NCI-H748 treated with DMSO at 0.1 percent for 48 hours (cell line): ENCODE measurements around the gene ACADVL.
"Not testable (repeated sequence)": the region's sequence is repeated elsewhere in the genome, so short reads cannot be mapped to it uniquely, and the experiment has no call there.

ENCODE experiments used
- DNase-seq: peaks from one replicate; lab custom pipeline; 2025; lab: John Stamatoyannopoulos, UW

The ACADVL gene

DNA sequence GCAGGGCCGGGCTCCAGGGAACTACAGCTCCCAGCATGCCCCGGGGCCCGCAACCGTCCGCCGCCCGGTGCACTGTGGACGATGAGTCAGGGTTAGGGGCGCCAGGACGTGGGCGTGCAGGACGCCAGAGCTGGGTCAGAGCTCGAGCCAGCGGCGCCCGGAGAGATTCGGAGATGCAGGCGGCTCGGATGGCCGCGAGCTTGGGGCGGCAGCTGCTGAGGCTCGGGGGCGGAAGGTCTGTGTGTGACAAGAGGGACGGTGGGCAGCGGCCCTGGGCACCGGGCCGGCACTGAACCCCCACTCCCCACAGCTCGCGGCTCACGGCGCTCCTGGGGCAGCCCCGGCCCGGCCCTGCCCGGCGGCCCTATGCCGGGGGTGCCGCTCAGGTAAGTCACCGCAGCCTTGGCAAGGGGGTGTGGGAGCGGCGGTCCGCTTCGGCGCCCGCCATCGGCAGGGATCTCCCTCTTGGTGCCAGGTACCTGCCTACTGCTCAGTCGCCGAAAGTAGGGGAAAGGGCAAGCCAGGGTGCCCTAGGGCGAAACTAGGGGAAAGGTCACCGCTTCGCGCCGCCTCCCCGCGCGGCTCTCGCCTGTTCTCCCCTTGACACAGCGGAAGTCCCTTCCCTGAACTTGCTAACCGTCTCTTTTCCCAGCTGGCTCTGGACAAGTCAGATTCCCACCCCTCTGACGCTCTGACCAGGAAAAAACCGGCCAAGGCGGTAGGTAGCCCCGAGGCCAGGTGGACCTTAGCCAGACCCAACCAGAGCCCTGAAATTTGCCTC is at the start of gene ACADVL, which contains the start of gene DLG4:
Gene ACADVL, plus strand, starts transcription at position 127 of the 781 bp plus-strand sequence. Its CDS starts 47 bp downstream, at position 174.
Gene DLG4, minus strand, starts transcription at position 25 of the 781 bp plus-strand sequence.
- DNase-seq, result peak; percentile 65

DNA sequence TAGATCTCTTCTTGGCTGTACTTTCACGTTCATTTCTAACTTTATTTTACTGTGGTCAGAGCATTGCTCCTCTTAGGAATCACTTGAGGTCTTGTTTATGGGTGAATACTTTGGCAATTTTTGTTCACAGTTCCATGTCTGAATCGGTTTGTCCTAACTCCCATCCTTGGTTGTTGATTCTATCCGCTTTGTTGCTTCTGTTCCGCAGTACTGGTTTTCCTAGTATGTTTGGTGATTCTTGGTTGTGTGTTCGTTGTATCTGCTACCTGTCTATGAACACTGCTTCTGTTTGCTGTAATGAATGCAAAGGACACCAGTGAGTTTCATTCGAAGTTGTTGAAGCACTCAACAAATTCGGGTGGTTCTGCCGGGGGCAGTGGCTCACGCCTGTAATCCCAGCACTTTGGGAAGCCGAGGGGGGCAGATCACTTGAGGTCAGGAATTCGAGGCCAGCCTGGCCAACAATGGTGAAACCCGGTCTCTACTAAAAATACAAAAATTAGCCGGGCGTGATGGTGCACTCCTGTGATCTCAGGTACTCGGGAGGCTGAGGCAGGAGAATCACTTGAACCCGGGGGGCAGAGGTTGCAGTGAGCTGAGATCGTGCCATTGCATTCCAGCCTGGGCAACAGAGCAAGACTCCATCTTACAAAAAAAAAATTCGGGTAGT is 47.1 kb upstream of the ACADVL start:
- not testable (repeated sequence) for DNase-seq

DNA sequence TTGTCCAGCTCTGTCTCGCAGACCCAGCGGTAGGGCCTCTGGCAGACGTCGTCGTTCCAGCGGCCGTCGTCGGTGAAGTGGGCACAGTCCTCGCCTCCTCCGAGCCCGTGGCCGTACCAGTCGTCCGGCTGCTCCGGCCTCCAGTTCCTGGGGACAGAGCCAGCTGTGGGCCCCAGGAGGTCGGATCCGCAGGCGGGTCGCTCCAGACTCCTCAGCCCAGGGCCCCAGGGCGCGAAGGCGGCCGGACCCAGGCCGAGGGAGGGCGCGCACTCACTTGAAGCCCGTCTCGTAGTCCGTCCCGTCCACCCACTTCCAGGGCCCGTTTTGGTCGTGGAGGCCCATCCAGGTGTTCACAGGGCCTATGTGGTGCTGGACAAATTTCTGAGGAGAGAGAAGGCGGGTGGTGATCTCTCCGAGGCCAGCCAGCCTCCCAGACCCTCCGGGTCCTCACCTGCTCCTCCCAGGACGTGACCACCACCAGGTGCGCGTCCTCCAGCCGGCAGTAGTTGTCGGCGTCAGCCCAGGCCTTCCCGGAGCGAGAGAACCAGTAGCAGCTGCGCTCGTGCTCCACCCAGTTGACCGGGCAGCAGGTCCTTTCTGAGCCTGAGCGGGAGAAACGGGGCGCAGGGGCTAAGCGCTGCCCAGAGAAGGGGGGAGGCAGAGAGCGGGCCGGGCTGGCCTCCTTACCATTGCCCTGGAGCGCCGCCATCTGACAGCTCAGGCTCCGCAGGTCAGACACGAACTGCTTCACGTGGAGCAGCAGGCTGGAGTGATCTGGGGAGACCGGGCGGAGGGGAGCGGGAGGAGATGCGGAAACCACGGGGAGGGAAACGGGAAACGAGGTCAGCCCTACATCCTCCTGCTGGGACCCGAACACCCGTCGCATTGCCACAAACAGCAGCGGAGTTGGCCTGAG is 45.8 kb upstream of the ACADVL start:
- no peak for DNase-seq

DNA sequence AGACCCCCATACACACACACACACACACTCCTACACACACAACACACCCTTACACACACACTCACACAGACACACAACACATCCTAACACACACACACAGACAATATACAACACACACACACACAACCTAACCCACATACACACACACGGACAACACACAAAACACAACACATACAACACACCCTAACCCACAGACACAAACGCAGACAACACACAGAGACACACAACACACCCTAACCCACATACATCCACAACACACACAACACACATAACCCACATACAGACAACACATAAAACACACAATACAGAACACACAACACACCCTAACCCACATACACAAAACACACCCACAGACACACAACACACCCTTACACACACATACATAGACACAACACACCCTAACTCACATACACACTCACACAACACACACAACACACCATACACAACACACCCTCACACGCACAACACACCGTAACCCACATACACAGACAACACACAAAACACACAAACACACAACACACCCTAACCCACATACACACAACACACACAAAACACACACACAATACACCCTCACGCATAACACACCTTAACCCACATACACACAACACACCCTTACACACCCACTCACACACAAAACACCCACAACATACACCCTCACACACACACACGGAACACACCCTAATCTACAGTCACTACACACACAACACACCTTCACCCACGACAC is 45.0 kb upstream of the ACADVL start:
- no peak for DNase-seq

DNA sequence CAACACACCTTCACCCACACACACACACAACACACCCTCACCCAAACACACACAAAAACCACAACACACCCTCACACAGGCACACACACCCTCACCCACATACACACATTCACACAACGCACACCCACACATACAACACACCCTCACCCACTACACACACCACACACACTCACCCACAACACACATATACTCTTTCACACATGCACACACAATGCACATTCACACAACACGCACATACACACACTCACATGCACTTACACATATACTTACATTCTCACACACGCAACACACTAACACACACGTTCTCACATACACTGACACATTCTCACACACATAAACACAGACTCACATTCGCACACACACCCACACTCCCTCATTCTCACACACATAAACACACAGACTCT is 44.4 kb upstream of the ACADVL start:
- no peak for DNase-seq

DNA sequence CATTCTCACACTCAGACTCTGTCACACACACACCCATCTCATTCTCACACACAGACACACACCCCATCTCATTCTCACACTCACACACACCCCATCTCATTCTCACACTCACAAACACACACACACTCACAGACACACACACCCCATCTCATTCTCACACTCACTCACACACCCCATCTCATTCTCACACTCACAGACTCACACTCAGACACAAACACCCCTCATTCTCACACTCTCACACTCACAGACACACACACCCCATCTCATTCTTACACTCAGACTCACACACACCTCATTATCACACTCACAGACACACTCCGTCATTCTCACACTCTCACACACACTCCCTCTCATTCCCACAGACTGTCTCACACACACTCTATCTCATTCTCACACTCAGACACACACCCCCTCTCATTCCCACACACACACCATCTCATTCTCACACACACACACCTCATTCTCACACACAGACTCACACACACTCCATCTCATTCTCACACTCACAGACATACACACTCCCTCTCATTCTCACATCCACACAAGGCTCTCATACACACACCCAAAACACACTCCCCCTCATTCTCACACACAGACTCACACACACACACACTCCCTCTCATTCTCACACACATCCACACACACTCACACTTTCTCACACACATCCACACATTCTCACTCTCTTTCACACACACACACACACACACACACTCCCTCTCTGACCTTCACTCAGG is 43.5 kb upstream of the ACADVL start:
- DNase-seq, result no peak

DNA sequence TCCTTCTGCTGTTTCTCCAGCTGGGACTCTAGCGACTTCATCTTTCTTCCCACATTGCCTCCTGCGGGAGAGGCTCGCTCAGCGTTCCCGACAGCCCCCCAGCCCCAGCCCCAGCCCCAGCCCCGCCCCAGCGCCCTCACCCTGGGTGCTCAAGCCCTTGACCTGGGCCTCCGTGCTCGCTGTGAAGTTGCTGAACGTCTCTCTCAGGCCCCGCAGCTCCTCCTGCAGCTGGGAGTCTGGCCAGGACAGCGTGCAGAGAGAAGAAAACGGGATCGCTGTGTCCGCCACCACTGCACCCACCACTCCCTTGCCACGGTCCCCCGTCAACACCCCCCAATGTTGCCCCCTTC is 42.9 kb upstream of the ACADVL start:
- DNase-seq, result no peak

DNA sequence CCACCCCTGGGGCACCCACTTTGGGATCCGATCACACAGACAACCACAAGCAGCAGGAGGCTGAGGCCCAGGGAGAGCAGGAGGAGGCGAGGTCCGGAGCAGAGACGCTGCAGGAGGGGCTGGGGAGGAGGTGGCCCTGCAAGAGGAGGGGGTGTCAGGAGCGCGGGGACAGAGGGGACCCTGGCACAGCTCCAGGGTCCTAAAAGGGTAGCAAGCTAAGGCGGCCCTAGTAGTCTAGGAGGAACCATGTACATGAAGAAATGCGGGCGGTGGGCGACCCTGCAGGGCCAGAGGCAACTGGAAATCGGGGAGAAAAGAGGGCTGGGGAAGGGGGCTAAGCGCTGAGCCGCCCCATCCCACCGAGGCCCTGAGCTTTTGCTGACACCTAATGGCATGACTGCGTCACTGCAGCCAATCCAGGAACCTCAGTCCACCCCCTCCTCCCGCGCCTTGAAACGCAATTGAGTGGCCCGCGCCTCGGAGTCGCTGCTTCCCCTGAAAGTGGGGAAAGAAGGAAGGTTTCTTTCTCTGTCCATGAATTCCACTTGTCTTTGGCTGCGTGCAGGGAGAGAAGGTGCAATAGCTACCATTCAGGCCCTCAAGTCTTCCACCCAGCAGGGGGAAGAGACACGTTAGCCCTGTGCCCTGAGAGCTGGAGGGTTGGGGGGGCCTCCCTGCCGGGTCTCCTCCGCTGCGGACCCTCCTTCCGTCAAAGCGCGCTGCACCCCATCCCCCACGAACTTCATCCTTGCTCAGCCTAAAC is 42.4 kb upstream of the ACADVL start:
- peak; percentile 67 for DNase-seq

DNA sequence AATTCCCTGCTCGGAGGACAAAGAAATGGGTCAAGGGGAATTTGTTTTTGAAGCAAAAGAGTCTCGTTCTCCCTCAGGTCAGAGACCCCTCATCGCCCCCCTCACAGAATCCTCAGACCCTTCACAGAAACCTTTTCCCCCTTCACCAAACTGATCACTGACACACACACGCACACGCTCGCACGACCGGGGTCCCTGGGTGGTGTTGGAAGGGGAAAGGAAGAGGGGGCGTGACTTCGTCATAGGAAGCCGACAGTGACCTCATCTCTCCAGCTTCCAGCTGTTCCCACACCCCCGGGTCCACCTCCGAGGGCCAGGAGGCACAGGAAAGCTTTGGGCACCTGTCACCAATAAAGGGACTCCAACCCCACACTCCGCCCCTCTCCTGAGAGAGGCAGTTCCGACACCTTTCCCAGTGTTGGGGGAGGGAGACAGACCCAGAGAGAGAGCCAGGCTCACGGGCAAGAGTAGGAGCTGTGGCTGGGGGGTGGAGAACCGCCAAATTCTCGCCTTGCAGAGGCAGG is 41.7 kb upstream of the ACADVL start:
- peak; percentile 34 for DNase-seq

DNA sequence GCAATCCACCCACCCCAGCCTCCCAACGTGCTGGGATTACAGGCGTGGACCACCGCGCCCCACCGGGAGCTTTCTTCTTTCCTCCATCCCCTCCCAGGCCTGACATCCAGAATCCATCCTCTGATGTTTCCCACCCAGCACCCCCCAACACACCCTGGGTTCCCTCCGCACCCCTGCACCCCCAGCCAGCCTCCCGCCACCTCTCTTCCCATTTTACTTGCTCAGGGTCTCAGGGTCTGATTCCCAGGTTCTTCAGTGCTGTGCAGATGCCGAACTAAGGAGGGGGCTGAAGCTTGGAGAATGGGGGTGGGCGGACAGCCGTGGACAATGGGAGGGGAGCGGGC is 40.8 kb upstream of the ACADVL start:
- no peak for DNase-seq

DNA sequence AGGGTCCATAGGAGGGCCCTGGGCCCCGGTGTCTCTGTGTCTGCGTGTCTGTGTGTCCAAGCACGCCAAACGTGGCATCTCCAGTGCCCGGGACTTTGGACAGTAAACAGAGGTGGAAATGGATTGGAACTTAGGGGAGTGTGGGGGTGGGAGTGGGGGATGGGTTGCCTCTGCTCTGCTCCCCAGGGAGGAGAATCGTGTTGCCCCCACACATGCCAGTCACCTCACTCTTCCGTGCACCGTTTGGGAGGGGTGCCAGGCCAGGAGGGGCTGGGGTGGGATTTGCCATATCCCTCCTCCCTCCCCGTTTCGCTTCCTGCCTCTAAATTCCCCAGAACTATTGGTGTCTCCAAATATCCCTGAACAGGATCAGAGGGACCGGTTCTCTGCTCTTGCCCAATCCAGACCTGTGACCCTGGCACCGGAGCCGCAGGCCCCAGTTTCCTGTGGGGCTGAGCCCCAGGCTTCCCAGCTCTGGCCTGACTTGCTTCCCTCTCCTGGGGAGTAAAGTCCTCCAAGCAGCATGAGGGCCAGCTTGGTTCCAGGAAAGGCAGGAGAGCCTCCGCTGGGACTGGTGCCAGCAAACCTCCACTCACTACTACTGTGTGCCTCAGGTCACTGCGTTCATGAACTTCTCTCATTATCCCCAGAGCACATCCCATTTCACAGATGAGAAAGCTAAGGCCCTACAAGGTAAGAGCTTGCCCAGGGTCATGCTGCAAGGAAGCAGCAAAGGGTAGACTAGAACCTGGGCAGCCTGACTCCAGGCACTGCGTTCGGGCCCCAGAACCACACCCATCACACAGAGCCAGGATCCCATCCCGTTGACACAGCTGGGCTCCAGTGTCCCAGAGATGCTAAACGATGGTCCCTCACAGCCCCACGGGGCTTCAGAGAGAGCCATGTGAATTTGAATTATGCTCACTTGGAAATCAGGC is 40.2 kb upstream of the ACADVL start, which contains the start of gene ASGR1:
Gene ASGR1, minus strand, starts transcription at position 54 of the 938 bp plus-strand sequence. CDS start 807 bp downstream, outside the sequence.
- DNase-seq, result no peak

DNA sequence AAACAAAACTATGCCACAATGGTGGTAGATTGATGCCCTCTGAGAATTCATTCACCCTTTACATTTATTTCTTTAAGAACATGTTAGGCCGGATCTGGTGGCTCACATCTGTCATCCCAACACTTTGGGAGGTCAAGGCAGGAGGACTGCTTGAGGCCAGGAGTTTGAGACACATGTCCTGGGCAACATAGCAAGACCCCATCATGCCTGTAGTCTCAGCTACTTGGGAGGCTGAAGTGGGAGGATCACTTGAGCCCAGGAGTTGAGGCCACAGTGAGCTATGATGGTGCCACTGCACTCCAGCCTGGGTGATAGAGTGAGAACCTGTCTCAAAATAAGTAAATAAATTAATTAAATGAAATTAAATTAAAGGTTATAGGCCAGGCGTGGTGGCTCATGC is 37.6 kb upstream of the ACADVL start:
- not testable (repeated sequence) for DNase-seq

DNA sequence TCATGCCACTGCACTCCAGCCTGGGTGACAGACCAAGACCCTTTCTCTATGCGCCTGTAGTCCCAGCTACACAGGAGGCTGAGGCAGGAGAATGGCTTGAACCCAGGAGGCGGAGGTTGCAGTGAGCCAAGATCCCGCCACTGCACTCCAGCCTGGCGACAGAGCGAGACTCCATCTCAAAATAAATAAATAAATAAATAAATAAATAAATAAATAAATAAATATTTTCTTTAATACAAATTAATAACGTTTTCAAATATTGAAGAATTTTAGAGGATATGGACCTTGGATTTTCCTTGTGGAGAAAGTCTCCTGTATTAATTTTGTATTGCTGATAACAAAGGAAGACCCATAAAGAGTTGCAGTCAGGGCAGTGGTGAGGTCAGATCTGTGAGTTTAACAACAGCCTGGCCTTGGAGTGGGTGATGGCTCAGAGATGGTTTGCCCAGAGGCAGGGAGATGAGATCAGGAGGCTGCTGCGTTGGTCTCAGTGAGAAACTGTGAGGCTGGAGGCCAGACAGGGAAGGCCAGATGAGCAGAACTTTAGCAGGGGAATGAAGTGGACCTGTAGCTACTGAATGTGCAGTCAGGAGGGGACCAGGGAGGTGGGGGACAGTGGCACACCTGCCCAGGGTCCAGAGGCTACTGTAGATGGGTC is 36.2 kb upstream of the ACADVL start:
- no peak for DNase-seq

DNA sequence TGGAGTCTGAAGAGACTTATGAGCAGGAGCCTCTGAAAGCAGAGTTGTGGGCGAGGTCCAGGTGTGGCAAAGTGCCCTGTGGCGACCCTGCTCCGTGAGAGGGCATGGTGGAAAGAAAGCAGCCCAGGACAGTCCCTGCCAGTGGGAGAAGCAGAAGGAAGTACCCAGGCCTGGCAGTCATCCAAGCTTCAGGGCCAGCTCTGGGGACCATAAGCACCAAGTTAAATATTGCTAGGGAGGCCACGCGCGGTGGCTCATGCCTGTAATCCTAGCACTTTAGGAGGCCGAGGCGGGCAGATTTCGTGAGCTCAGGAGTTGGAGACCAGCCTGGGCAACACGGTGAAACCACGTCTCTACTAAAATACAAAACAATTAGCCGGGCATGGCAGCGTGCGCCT is 35.6 kb upstream of the ACADVL start:
- no peak for DNase-seq

DNA sequence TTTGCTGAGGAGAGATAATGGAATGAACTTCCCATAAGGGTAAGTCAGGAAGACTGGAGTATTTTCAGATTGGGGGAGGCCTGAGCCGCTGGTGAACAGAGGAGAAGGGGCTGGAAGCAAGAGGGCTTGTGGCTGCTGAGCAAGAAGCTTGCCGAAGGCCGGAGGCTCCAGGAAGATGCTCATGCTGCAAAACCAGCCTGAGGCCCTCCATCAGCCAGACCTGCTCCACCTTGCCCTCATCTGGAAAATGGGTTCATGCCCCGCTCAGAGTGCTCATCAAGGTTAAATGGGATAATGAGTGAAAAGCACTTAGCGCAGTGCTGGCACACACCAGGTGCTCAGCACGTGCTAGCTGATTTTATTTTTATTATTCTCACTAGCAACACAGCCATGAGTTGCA is 35.1 kb upstream of the ACADVL start:
- no peak for DNase-seq

DNA sequence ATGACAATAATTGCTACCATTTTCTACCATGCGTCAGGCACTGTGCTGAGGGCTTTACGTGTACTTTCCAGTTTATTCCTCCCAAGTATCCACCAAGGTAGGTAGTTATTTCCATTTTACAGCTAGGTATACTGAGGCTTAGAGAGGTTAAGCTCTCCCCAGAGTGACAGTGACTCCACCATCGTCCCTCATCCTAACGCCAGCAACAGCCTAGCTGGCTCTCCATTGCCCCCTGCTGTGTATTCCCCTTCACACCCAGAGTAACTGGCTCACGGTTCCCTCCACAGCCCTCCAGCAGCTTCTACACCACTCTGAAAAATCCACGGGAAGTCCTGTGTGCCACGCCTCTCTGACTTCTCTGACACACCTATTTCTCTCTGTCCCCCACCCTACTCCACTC is 33.5 kb upstream of the ACADVL start:
- DNase-seq, result no peak

DNA sequence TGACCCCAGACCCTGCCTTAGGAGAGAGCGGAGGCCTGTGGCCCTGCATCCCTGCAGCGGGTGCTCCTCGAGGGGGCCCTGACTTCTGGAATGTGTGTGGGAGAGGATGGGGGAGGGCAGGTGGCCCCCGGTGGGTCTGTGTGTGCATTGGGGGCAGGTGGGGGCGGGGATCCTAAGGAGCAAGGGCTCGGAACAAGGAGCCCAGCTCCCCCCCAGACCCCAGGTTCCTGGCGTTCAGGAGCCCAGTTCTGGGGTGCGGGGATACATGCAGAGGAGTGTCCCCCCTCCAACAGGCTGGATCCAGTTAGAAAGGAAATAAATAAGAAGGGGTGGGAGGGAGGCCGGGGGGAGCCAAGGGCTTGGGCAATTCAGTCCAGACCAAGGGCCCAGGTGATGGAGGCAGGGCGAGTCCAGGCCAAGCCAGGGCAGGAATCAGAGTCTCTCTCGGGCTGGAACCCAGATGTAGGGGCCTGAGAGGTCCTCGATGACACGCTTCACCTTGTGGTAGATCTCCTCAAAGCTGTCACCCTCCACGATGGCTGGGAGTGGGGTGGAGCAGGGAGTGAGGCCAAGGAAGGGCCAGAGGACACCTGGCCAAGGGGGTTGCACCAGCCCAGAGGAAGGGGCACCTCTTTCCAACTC is 29.3 kb upstream of the ACADVL start:
- no peak for DNase-seq

DNA sequence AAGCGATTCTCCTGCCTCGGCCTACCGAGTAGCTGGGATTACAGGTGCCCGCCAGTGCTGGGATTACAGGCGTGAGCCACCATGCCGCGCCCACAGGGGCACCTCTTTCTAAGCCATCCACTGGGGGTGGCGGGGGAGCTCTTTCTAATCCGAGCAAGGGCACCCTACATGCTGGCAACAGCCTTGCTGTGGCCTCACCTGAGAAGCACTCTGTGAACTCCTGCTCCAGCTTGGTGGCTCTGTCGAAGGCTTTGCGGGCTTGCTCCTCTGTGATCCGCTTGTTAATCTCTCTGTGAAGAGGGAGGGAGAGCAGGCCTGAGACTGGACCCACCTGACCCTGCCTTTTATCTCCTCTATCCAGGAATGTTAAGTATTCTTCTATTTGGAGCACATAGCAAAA is 28.7 kb upstream of the ACADVL start:
- DNase-seq, result no peak
